ENCODE measurements around the gene UBE2M. TPM values are rescaled to one million over a fixed set of nuclear protein-coding genes. Genes with fewer than 3 reads are reported as not detected.
"Not testable (repeated sequence)": the region's sequence is repeated elsewhere in the genome, so short reads cannot be mapped to it uniquely, and the experiment has no call there.

Gene UBE2M
- total RNA-seq, 1 experiment from 2014 or later: 243 TPM

- Histone ChIP-seq H3F3A (ENCODE audit: low read length, unreplicated experiment) (no peaks in the 10 kb centered on the region), H3K9ac (ENCODE audit: low read length) (no peak overlapping the region), H3K4me1 (ENCODE audit: insufficient read depth, low read length) (peaks cover 4% of the 10 kb centered on the region; the same call in 1 of the 2 replicates), H3K27ac (ENCODE audit: low read length) (no peak overlapping the region), H3K9me2 (replicated peaks; ENCODE audit: low read length) (no peaks in the 10 kb centered on the region), H2AFZ (ENCODE audit: low read length) (no peak overlapping the region), H3K27me3 (ENCODE audit: low read length) (no peaks in the 10 kb centered on the region), H3K36me3 (ENCODE audit: low read depth, low read length) (peaks cover 3% of the 10 kb centered on the region; the same call in 1 of the 2 replicates), H3K79me2 (ENCODE audit: low read length) (peaks cover 7% of the 10 kb centered on the region), H3K4me2 (ENCODE audit: low read length) (no peak overlapping the region), H3K4me3 (ENCODE audit: low read length) (no peak overlapping the region), H4K20me1 (ENCODE audit: low read length) (no peaks in the 10 kb centered on the region), H3K9me3 (ENCODE audit: low read length) (no peaks in the 10 kb centered on the region)
- POLR2A ChIA-PET (ENCODE audit: unreplicated experiment): no interaction called here
- ATAC-seq: no peak
- BruUV-seq (replicated peaks): no TSS peak
- TF ChIP-seq, protein P1, sequence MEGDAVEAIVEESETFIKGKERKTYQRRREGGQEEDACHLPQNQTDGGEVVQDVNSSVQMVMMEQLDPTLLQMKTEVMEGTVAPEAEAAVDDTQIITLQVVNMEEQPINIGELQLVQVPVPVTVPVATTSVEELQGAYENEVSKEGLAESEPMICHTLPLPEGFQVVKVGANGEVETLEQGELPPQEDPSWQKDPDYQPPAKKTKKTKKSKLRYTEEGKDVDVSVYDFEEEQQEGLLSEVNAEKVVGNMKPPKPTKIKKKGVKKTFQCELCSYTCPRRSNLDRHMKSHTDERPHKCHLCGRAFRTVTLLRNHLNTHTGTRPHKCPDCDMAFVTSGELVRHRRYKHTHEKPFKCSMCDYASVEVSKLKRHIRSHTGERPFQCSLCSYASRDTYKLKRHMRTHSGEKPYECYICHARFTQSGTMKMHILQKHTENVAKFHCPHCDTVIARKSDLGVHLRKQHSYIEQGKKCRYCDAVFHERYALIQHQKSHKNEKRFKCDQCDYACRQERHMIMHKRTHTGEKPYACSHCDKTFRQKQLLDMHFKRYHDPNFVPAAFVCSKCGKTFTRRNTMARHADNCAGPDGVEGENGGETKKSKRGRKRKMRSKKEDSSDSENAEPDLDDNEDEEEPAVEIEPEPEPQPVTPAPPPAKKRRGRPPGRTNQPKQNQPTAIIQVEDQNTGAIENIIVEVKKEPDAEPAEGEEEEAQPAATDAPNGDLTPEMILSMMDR (conservative IDR thresholded peaks at IDR 0.05; ENCODE audit: low read depth, low read length): no peak
- TF ChIP-seq EZH2 (IDR thresholded peaks at IDR 0.05; ENCODE audit: low read length, unreplicated experiment): no peak
- TF ChIP-seq EZH2phosphoT487 (IDR thresholded peaks at IDR 0.05; ENCODE audit: borderline replicate concordance, low read length): no peak
- no peak for DNase-seq
- intact Hi-C loops (cut with micrococcal nuclease): no loop called here
- CTCF ChIA-PET: no interaction called here
Measured at GRCh38 chr19:58510084-58510862, 48.1 kb downstream of the UBE2M start.

- Histone ChIP-seq H3K79me2 (ENCODE audit: low read length) (peaks cover 4% of the 10 kb centered on the region), H3K9me2 (replicated peaks; ENCODE audit: low read length) (no peaks in the 10 kb centered on the region), H3F3A (ENCODE audit: low read length, unreplicated experiment) (no peaks in the 10 kb centered on the region), H3K27me3 (ENCODE audit: low read length) (no peaks in the 10 kb centered on the region), H4K20me1 (ENCODE audit: low read length) (no peaks in the 10 kb centered on the region), H3K4me3 (ENCODE audit: low read length) (no peak overlapping the region), H3K9ac (ENCODE audit: low read length) (no peak overlapping the region), H3K27ac (ENCODE audit: low read length) (no peak overlapping the region), H3K4me2 (ENCODE audit: low read length) (no peak overlapping the region), H3K4me1 (ENCODE audit: insufficient read depth, low read length) (peaks cover 4% of the 10 kb centered on the region; the same call in 1 of the 2 replicates), H2AFZ (ENCODE audit: low read length) (no peak overlapping the region), H3K9me3 (ENCODE audit: low read length) (no peaks in the 10 kb centered on the region), H3K36me3 (ENCODE audit: low read depth, low read length) (peaks cover 3% of the 10 kb centered on the region; the same call in 1 of the 2 replicates)
- ChIA-PET CTCF (no interaction called here), POLR2A (ENCODE audit: unreplicated experiment) (interaction anchor here (0.6 kb wide), 2 partner anchors 8 to 58 kb away, joined by 4 read pairs; no protein-coding TSS in a partner anchor)
- no TSS peak for BruUV-seq (replicated peaks)
- DNase-seq (no peak), ATAC-seq (no peak)
- intact Hi-C loops (cut with micrococcal nuclease): no loop called here
- TF ChIP-seq EZH2phosphoT487 (IDR thresholded peaks at IDR 0.05; ENCODE audit: borderline replicate concordance, low read length): no peak
- no peak for TF ChIP-seq EZH2 (IDR thresholded peaks at IDR 0.05; ENCODE audit: low read length, unreplicated experiment)
- TF ChIP-seq, protein P1 (conservative IDR thresholded peaks at IDR 0.05; ENCODE audit: low read depth, low read length): no peak
Measured at GRCh38 chr19:58509731-58510083, 48.7 kb downstream of the UBE2M start.

GRCh38 chr19:58507602-58508223, 50.7 kb downstream of the UBE2M start:
- BruUV-seq (replicated peaks); H2AFZ ChIP-seq (ENCODE audit: low read length); H3K4me2 ChIP-seq (ENCODE audit: low read length); H3F3A ChIP-seq (ENCODE audit: low read length, unreplicated experiment); CTCF ChIA-PET; POLR2A ChIA-PET (ENCODE audit: unreplicated experiment); DNase-seq; H4K20me1 ChIP-seq (ENCODE audit: low read length); intact Hi-C loops (cut with micrococcal nuclease); H3K36me3 ChIP-seq (ENCODE audit: low read depth, low read length); H3K9ac ChIP-seq (ENCODE audit: low read length); H3K79me2 ChIP-seq (ENCODE audit: low read length); H3K9me2 ChIP-seq (replicated peaks; ENCODE audit: low read length); H3K27me3 ChIP-seq (ENCODE audit: low read length); H3K27ac ChIP-seq (ENCODE audit: low read length); ATAC-seq; H3K9me3 ChIP-seq (ENCODE audit: low read length); H3K4me3 ChIP-seq (ENCODE audit: low read length); H3K4me1 ChIP-seq (ENCODE audit: insufficient read depth, low read length): not testable (repeated sequence)

Small RNA genes lying within 50 kb of the gene (microRNA-seq; reads per million reads assigned to microRNA genes)
- gene MIR6807 (ENCODE audit: unreplicated experiment): 1.0 reads per million

Other genes starting within 250 kb of the UBE2M start
- gene ZSCAN22, start 231.6 kb downstream of the UBE2M start, total RNA-seq (2014; rRNA removed): 4.0 and 4.3 TPM in 2 replicates
- gene A1BG, start 205.1 kb downstream of the UBE2M start, total RNA-seq (2014; rRNA removed): 0.92 and 1.9 TPM in 2 replicates
- 2.2 and 4.0 TPM in 2 replicates for gene ZNF497, start 195.9 kb downstream of the UBE2M start, total RNA-seq (2014; rRNA removed)
- gene ZNF837, start 177.6 kb downstream of the UBE2M start, total RNA-seq (2014; rRNA removed): 9.5 and 12.6 TPM in 2 replicates
- 3,515 and 3,776 TPM in 2 replicates for gene RPS5, start 171.3 kb downstream of the UBE2M start, total RNA-seq (2014; rRNA removed)
- 2.2 TPM in 1 of 2 replicates, not detected in the other for gene RNF225, start 163.0 kb downstream of the UBE2M start, total RNA-seq (2014; rRNA removed)
- 49.2 and 73.8 TPM in 2 replicates for gene ZNF584, start 150.0 kb downstream of the UBE2M start, total RNA-seq (2014; rRNA removed)
- gene ZNF132, start 118.5 kb downstream of the UBE2M start, total RNA-seq (2014; rRNA removed): not detected in 2 replicates
- gene ZNF324B, start 107.0 kb downstream of the UBE2M start, total RNA-seq (2014; rRNA removed): 11.2 and 12.8 TPM in 2 replicates
- gene ZNF324, start 91.5 kb downstream of the UBE2M start, total RNA-seq (2014; rRNA removed): 14.8 and 15.9 TPM in 2 replicates
- 8.9 and 13.4 TPM in 2 replicates for gene ZNF446, start 82.3 kb downstream of the UBE2M start, total RNA-seq (2014; rRNA removed)
- 56.2 and 56.8 TPM in 2 replicates for gene SLC27A5, start 46.6 kb downstream of the UBE2M start, total RNA-seq (2014; rRNA removed)
- gene ZBTB45, start 38.8 kb downstream of the UBE2M start, total RNA-seq (2014; rRNA removed): 14.0 and 19.1 TPM in 2 replicates
- 1,169 and 1,653 TPM in 2 replicates for gene TRIM28, start 14.5 kb downstream of the UBE2M start, total RNA-seq (2014; rRNA removed)
- gene CHMP2A, start 3.5 kb downstream of the UBE2M start, total RNA-seq (2014; rRNA removed): 220 and 264 TPM in 2 replicates
- gene MZF1, start 14.7 kb upstream of the UBE2M start, total RNA-seq (2014; rRNA removed): 18.0 and 29.3 TPM in 2 replicates